Muscle of arm (tissue), 12 donors: ENCODE results near the gene VWA3A. TPM values are rescaled to one million over a fixed set of nuclear protein-coding genes. Genes with fewer than 3 reads are reported as not detected.
A peak's percentile ranks its signal among the peaks of the same experiment; 100 is the strongest.

Experiments
- DNase-seq: peaks from one replicate; pipeline ENCODE4 v3.0.0-alpha.2; 2013
- polyA plus RNA-seq, 12 donors: library from polyadenylated mRNA; unstranded; fragments of 120-200 nt; gene quantifications; one replicate each; pipeline ENCODE4 v1.2.1, GENCODE V29; 2013; ENCODE audit not compliant: insufficient read length in 12 of 12

Gene VWA3A
- polyA plus RNA-seq, 12 donors: 0.04 to 0.57 (median 0.34) TPM; not detected in 4

DNA sequence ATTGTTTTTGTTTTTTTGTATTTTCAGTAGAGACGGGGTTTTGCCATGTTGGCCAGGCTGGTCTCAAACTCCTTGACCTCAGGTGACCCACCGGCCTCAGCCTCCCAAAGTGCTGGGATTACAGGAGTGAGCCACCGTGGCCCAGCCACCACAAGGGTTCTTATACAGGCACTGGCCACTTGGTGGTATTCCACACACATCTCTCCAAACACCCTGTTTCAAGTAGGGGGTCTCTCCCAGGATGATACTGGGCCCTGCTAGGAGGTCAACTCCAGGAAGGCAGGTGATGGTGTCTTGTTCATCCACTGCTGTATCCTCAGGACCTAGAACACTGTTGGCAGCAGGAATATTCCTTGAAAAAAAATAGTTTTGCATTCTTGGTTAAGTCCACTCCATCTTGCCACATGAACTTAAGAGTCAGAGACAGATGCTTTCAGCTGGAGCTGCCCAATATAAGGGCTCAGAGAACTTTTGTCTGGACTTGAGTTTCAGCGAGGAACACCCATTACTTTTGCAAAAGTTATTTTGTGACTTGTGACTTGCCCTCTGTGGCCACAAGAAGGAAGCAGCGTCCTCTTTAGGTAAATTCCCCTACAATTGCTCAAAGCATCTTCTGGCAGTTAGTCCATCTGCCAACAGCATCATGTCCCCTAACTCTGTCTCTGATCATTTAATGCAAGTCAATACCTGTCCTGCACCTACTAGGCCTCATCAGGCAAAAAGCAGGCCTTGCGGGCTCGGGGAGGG lies 106.4 kb downstream of the VWA3A start:
- DNase-seq: no peak

DNA sequence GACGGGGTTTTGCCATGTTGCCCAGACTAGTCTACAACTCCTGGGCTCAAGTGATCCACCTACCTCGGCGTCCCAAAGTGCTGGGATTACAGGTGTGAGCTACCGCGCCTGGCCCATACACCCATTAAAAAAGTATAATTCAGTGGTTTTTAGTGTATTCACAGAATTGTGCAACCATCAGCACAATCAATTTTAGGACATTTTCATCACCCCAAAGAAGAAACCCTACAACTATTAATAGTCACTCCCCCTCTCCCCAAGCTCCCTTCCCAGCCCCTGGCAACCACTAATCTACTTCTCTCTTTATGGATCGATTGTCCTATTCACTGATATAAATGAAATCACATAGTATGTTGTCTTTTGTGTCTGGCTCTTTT lies 109.9 kb downstream of the VWA3A start:
- no peak for DNase-seq

DNA sequence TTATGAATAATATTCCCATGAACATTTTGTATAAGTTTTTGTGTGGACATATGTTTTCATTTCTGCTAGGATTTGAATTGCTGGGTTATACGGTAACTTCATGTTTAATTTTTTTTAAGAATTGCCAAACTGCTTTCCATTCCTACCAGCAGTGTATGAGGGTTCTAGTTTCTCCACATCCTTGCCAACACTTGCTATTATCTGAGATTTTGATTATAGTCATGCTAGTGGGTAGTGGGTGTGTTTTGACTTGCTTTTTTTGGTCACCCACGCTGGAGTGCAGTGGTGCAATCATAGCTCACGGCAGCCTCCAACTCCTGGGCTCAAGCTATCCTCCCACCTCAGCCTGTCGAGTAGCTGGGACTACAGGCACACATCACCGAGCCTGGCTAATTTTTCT lies 110.8 kb downstream of the VWA3A start:
- DNase-seq: no peak

DNA sequence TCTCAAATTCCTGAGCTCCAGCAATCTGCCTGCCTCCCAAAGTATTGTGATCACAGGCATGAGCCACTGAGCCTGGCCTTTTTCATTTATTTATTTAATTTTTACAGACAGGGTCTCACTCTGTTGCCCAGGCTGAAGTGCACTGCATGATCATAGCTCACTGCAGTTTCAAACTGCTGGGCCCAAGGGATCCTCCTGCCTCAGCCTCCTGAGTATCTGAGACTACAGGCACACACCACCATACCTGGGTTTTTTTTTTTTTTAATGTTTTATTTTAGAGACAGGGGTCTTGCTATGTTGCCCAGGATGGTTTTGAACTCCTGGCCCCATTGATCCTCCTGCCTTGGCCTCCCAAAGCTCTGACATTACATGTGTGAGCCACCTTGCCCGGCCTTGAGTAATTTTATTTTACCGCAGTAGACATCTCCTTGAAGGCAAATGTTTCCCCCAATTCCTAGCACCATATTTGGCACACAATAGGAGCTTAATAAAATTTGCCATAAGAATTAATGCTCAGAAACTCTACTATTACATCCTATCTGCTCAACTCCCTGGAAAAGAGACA lies 111.8 kb downstream of the VWA3A start:
- DNase-seq: no peak

DNA sequence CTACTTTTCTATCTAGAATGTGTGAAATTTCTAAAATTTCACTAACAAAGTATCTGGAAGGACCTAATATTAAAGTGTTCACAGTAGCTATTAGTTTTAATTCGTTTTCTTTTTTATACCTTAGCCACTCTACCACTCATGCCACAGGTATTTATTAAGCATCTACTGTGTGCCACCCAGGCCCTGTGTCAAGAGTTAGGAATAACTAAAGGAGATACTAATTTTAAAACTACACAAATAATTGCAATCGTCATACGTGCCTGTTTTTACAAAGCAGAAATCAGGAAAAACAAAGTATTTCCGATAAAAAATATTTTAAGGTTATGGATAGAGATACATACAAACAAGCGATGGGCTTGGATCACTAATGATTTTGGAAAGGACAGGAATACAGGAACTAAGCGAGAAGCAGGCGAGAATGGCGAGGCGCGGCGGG lies 113.3 kb downstream of the VWA3A start:
- DNase-seq: no peak

DNA sequence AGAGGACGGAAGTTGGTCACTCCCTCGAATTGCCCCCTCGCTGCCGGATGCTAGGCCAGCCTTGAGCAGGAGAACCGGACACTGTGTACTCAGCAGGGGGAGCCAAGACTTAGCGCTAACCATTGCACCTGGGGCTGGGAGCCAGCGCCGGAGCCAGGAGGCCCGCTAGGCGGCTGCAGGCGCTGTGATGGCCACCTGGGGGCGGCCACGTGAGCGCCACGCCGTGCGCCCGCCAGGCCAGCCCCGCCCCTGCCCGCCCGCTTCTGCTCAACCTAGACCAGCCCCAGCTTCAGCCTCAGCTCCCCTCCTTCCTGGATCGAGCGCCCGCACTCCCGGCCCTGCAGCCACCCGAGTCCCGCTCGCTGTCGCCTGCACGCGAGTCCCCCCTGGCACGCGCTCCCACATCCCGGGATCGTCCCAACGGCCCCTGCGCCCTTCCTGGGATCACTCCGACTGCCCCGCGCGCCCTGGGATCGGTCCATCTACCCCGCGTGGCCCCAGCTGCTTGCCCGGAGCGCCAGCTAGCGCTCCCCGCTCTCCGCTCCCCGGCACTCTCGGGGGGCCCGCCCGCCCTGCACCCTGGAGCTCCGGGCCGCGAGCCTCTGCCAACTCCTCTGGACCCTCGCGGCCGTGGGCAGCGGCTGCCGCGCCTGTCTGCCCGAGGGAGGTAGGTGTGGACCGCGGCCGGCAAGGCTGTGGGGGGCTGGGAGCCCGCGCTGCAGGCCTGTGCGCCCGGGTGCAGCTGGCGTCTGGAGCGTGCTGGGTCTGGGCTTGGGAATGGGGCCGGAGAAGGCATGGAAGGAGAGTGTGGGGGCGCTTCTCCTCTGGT lies 113.9 kb downstream of the VWA3A start, which contains the start of gene EEF2K:
TSS of gene EEF2K (plus strand) at position 266 of the 829 bp plus-strand sequence. CDS start 19,452 bp downstream, outside the sequence.
- DNase-seq: peak; percentile 92

Other genes starting within 250 kb of the VWA3A start
- gene NPIPB4, start 234.8 kb upstream of the VWA3A start, polyA plus RNA-seq: 100 to 1,000 TPM in 4 of 12 donors, 10 to 100 TPM in 7, not detected in 1; 22.6 to 194 (median 64.0) TPM
- 100 to 1,000 TPM in 11 of 12 donors, not detected in 1; 185 to 362 (median 285) TPM for gene UQCRC2, start 139.2 kb upstream of the VWA3A start, polyA plus RNA-seq
- gene PDZD9, start 91.4 kb upstream of the VWA3A start, polyA plus RNA-seq: under 1 TPM in 8 of 12 donors, not detected in 4; 0.17 to 0.49 (median 0.33) TPM
- 10 to 100 TPM in 11 of 12 donors, not detected in 1; 10.5 to 20.3 (median 15.8) TPM for gene MOSMO, start 84.4 kb upstream of the VWA3A start, polyA plus RNA-seq
- gene SDR42E2, start 70.0 kb downstream of the VWA3A start, polyA plus RNA-seq: under 1 TPM in 9 of 12 donors, not detected in 3; 0.05 to 0.18 (median 0.08) TPM
- 10 to 100 TPM; 33.3 to 93.3 (median 53.7) TPM for gene EEF2K, start 113.7 kb downstream of the VWA3A start, polyA plus RNA-seq
- 10 to 100 TPM in 11 of 12 donors, not detected in 1; 34.5 to 57.3 (median 39.9) TPM for gene POLR3E, start 204.9 kb downstream of the VWA3A start, polyA plus RNA-seq